Measurements from ENCODE around the gene DEDD2. TPM values are rescaled to one million over a fixed set of nuclear protein-coding genes. Genes with fewer than 3 reads are reported as not detected.

Gene DEDD2
- polyA plus RNA-seq, 1 donor from 2014 or later, result 69.9 TPM

DNA sequence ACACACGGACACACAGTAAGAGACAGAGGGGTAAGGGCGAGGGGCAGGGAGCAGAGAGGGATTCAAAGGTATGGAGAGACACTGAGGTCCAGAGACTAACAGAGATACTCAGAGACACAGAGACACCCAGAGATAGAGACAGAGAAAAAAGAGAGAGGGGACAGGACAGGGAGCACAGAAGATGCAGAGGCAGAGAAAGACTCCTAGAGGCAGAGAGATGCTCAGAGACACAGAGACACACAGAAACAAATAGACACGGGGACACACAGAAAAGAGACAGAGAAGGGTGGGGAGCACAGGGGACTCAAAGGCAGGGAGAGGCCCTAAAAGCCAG, 39.8 kb downstream of the DEDD2 start:
- TF ChIP-seq EP300 (conservative IDR thresholded peaks at IDR 0.05; ENCODE audit: poor library complexity, severe bottlenecking) (no peak), EZH2 (IDR thresholded peaks at IDR 0.05; ENCODE audit: borderline replicate concordance, insufficient read depth, low read length, poor library complexity, severe bottlenecking) (no peak), MXI1 (conservative IDR thresholded peaks at IDR 0.05; ENCODE audit: poor library complexity, severe bottlenecking) (no peak), POLR2AphosphoS5 (IDR thresholded peaks at IDR 0.05) (no peak), SMC3 (conservative IDR thresholded peaks at IDR 0.05; ENCODE audit: poor library complexity) (no peak), RAD21 (conservative IDR thresholded peaks at IDR 0.05) (no peak), TAF1 (IDR thresholded peaks at IDR 0.05; ENCODE audit: low read depth) (no peak)
- TF ChIP-seq, protein P1, sequence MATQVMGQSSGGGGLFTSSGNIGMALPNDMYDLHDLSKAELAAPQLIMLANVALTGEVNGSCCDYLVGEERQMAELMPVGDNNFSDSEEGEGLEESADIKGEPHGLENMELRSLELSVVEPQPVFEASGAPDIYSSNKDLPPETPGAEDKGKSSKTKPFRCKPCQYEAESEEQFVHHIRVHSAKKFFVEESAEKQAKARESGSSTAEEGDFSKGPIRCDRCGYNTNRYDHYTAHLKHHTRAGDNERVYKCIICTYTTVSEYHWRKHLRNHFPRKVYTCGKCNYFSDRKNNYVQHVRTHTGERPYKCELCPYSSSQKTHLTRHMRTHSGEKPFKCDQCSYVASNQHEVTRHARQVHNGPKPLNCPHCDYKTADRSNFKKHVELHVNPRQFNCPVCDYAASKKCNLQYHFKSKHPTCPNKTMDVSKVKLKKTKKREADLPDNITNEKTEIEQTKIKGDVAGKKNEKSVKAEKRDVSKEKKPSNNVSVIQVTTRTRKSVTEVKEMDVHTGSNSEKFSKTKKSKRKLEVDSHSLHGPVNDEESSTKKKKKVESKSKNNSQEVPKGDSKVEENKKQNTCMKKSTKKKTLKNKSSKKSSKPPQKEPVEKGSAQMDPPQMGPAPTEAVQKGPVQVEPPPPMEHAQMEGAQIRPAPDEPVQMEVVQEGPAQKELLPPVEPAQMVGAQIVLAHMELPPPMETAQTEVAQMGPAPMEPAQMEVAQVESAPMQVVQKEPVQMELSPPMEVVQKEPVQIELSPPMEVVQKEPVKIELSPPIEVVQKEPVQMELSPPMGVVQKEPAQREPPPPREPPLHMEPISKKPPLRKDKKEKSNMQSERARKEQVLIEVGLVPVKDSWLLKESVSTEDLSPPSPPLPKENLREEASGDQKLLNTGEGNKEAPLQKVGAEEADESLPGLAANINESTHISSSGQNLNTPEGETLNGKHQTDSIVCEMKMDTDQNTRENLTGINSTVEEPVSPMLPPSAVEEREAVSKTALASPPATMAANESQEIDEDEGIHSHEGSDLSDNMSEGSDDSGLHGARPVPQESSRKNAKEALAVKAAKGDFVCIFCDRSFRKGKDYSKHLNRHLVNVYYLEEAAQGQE (IDR thresholded peaks at IDR 0.05; ENCODE audit: borderline replicate concordance), result no peak
- TF ChIP-seq, protein P2, sequence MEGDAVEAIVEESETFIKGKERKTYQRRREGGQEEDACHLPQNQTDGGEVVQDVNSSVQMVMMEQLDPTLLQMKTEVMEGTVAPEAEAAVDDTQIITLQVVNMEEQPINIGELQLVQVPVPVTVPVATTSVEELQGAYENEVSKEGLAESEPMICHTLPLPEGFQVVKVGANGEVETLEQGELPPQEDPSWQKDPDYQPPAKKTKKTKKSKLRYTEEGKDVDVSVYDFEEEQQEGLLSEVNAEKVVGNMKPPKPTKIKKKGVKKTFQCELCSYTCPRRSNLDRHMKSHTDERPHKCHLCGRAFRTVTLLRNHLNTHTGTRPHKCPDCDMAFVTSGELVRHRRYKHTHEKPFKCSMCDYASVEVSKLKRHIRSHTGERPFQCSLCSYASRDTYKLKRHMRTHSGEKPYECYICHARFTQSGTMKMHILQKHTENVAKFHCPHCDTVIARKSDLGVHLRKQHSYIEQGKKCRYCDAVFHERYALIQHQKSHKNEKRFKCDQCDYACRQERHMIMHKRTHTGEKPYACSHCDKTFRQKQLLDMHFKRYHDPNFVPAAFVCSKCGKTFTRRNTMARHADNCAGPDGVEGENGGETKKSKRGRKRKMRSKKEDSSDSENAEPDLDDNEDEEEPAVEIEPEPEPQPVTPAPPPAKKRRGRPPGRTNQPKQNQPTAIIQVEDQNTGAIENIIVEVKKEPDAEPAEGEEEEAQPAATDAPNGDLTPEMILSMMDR (IDR thresholded peaks at IDR 0.05; ENCODE audit: poor library complexity, severe bottlenecking), result no peak
- Histone ChIP-seq H3K9me2 (ENCODE audit: insufficient read depth, low read length) (no peaks in the 10 kb centered on the region), H3K9ac (ENCODE audit: low read length) (peak overlapping the region; percentile 87), H3K9me3 (ENCODE audit: low read length) (no peaks in the 10 kb centered on the region), H3K36me3 (ENCODE audit: insufficient read depth, low read length) (no peaks in the 10 kb centered on the region), H3K4me2 (ENCODE audit: low read length) (peak overlapping the region; percentile 57), H3K27me3 (ENCODE audit: insufficient read depth, low read depth, low read length) (no peaks in the 10 kb centered on the region), H3K79me2 (replicated peaks; ENCODE audit: insufficient read depth, low read length) (peaks cover 37% of the 10 kb centered on the region), H3F3A (ENCODE audit: insufficient read depth, low read length, poor library complexity, severe bottlenecking) (peaks cover 7% of the 10 kb centered on the region), H2AFZ (ENCODE audit: low read depth, low read length) (peak overlapping the region; percentile 22), H3K4me3 (ENCODE audit: low read length) (peak overlapping the region; percentile 87), H3K27ac (ENCODE audit: low read length) (peak overlapping the region; percentile 100), H4K20me1 (ENCODE audit: insufficient read depth) (no peaks in the 10 kb centered on the region)

DNA sequence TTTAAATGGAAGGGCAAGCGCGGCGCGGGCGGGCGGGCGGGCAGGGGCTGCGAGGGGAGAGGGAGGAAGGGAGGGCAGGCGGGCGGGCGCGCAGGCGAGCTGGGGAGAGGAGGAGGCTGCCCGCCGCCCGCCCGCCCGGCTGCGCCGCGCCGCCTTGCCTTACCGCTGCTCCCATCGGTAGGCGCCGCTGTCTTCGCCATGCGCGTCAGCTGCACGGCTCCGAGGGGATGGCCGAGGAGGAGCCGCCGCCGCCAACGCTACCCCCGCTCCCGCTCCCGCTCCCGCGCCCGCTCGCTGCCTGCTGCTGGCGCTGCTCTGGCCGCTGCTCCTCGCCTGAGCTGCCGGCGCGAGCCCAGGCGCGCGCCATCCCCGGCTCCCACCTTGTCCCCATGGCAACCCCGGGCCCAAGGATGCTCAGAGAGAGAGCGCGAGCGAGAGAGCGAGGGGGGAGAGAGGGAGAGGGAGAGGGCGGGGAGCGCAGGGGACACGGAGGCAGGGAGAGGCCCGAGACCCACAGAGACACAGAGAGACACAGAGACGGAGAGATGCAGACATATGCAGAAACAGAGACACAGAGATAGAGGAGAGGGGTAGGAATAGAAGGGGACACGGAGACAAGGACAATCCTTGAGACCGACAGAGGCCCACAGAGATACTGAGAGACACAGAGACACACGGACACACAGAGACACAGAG, 40.3 kb downstream of the DEDD2 start:
- Histone ChIP-seq H3K9me2 (ENCODE audit: insufficient read depth, low read length) (no peaks in the 10 kb centered on the region), H3K79me2 (replicated peaks; ENCODE audit: insufficient read depth, low read length) (peaks cover 40% of the 10 kb centered on the region), H3K27ac (ENCODE audit: low read length) (peak overlapping the region; percentile 100), H3K4me3 (ENCODE audit: low read length) (peak overlapping the region; percentile 87), H3K27me3 (ENCODE audit: insufficient read depth, low read depth, low read length) (no peaks in the 10 kb centered on the region), H3K36me3 (ENCODE audit: insufficient read depth, low read length) (no peaks in the 10 kb centered on the region), H3K4me2 (ENCODE audit: low read length) (peak overlapping the region; percentile 57), H4K20me1 (ENCODE audit: insufficient read depth) (no peaks in the 10 kb centered on the region), H3K9ac (ENCODE audit: low read length) (peak overlapping the region; percentile 100), H3F3A (ENCODE audit: insufficient read depth, low read length, poor library complexity, severe bottlenecking) (peaks cover 7% of the 10 kb centered on the region), H3K9me3 (ENCODE audit: low read length) (no peaks in the 10 kb centered on the region), H2AFZ (ENCODE audit: low read depth, low read length) (peak overlapping the region; percentile 22)
- TF ChIP-seq MXI1 (conservative IDR thresholded peaks at IDR 0.05; ENCODE audit: poor library complexity, severe bottlenecking), result peak; percentile 91
- TF ChIP-seq SMC3 (conservative IDR thresholded peaks at IDR 0.05; ENCODE audit: poor library complexity), result peak; percentile 60
- TF ChIP-seq, protein P1 (IDR thresholded peaks at IDR 0.05; ENCODE audit: borderline replicate concordance), result peak; percentile 62
- TF ChIP-seq, protein P2 (IDR thresholded peaks at IDR 0.05; ENCODE audit: poor library complexity, severe bottlenecking), result peak; percentile 81
- peak; percentile 88 for TF ChIP-seq POLR2AphosphoS5 (IDR thresholded peaks at IDR 0.05)
- peak; percentile 57 for TF ChIP-seq RAD21 (conservative IDR thresholded peaks at IDR 0.05)
- TF ChIP-seq TAF1 (IDR thresholded peaks at IDR 0.05; ENCODE audit: low read depth), result peak; percentile 57
- no peak for TF ChIP-seq EZH2 (IDR thresholded peaks at IDR 0.05; ENCODE audit: borderline replicate concordance, insufficient read depth, low read length, poor library complexity, severe bottlenecking)
- TF ChIP-seq EP300 (conservative IDR thresholded peaks at IDR 0.05; ENCODE audit: poor library complexity, severe bottlenecking), result peak; percentile 91
